Nephron progenitor cell (in vitro differentiated cells): ENCODE results near the gene TANC2.

Experiments
- DNase-seq: peaks from one replicate; pipeline ENCODE4 v3.0.0; 2021
- H3K27ac Mint-ChIP-seq: 2 replicates; pipeline ENCODE4 v1.8.0; 2021; ENCODE audit warnings: mild to moderate bottlenecking, moderate library complexity, mixed read lengths
- H3K27me3 Mint-ChIP-seq: 2 replicates; pipeline ENCODE4 v1.8.0; 2021; ENCODE audit warnings: mild to moderate bottlenecking, low read depth, mixed read lengths; ENCODE audit not compliant: poor library complexity
- H3K36me3 Mint-ChIP-seq: 2 replicates; pipeline ENCODE4 v1.8.0; 2021; ENCODE audit warnings: low read depth, mixed read lengths
- H3K4me1 Mint-ChIP-seq: 2 replicates; pipeline ENCODE4 v1.8.0; 2021; ENCODE audit warnings: mixed read lengths
- H3K4me3 Mint-ChIP-seq: 2 replicates; pipeline ENCODE4 v1.8.0; 2021; ENCODE audit warnings: mild to moderate bottlenecking, moderate library complexity, mixed read lengths
- H3K9me3 Mint-ChIP-seq: 2 replicates; pipeline ENCODE4 v1.8.0; 2021; ENCODE audit warnings: mild to moderate bottlenecking, moderate library complexity, mixed read lengths
- TF ChIP-seq, protein P1 (sequence below): fragments of 200-600 bp; sonication (generic); IDR thresholded peaks from 2 replicates; pipeline ENCODE4 v1.5.0; 2021; ENCODE audit warnings: antibody characterized with exemption

Gene TANC2

DNA sequence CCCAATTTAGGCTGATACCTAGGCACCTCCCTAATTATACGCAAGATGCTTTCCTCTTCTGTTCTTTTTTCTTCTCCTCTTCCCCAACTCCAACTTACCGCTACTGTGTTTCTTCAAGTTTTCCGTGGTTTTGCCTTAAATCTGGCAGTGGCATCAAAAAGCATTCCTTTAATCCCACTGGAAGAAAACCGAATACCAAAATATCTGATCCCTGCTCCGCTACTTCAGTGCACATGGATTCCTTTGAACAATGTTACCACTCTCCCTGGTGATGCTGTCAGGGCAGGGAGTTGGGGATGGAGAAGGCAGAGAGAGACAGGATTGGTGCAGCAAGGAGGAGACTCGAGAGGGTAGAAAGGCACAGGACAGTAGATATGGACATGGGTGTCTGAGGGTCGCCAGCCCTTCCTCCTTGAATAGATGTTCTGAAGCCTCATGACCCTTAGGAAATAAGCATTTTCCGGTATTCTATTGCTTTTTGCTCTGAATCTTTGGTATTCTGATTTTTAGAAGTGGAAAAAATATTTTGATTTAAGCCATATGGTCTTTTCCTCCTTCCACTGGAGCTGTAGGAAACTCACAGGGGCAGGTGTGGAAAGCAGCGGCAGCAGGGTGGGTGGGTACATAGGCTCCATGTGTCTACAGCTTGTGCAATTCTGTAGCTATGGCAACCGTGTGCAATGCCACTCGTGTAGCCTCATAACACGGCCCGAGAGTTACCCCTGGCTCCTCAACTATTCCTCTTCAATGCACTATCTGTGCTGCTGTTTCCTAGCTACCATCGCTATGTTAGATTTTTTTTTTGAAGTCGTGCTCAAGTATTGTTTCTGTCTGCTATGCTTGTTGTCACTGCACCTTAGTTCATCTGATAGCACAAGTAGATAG, 32.3 kb upstream of the TANC2 start:
- Mint-ChIP-seq H3K36me3 (no peaks in the 10 kb centered on the region), H3K9me3 (peaks cover 15% of the 10 kb centered on the region), H3K4me1 (peaks cover 21% of the 10 kb centered on the region), H3K27me3 (peaks cover 15% of the 10 kb centered on the region), H3K4me3 (no peak overlapping the region), H3K27ac (no peak overlapping the region)
- TF ChIP-seq, protein P1, sequence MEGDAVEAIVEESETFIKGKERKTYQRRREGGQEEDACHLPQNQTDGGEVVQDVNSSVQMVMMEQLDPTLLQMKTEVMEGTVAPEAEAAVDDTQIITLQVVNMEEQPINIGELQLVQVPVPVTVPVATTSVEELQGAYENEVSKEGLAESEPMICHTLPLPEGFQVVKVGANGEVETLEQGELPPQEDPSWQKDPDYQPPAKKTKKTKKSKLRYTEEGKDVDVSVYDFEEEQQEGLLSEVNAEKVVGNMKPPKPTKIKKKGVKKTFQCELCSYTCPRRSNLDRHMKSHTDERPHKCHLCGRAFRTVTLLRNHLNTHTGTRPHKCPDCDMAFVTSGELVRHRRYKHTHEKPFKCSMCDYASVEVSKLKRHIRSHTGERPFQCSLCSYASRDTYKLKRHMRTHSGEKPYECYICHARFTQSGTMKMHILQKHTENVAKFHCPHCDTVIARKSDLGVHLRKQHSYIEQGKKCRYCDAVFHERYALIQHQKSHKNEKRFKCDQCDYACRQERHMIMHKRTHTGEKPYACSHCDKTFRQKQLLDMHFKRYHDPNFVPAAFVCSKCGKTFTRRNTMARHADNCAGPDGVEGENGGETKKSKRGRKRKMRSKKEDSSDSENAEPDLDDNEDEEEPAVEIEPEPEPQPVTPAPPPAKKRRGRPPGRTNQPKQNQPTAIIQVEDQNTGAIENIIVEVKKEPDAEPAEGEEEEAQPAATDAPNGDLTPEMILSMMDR, result no peak
- no peak for DNase-seq

DNA sequence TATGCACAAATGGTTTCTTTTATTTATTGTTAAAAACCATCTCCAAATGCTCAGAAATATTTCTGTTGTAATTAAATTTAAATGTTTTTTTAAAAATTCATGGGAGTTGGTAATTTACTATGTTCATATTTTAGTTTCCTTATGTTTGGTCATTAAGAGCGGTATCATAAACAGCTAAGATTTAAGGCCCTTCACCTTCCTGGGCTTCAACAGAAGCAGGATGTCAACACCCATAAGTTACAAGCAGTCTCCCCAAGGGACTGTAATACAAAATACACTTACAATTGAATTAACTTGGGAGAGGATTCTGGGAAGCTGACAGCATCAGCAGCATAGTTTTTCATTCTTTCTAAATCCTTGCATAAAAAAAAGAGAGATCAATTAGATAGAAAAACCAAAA, 30.9 kb upstream of the TANC2 start:
- no peak for DNase-seq
- Mint-ChIP-seq H3K27me3 (peaks cover 12% of the 10 kb centered on the region), H3K9me3 (peaks cover 28% of the 10 kb centered on the region), H3K4me1 (peaks cover 21% of the 10 kb centered on the region), H3K4me3 (no peak overlapping the region), H3K27ac (no peak overlapping the region), H3K36me3 (no peaks in the 10 kb centered on the region)
- TF ChIP-seq, protein P1, result no peak

DNA sequence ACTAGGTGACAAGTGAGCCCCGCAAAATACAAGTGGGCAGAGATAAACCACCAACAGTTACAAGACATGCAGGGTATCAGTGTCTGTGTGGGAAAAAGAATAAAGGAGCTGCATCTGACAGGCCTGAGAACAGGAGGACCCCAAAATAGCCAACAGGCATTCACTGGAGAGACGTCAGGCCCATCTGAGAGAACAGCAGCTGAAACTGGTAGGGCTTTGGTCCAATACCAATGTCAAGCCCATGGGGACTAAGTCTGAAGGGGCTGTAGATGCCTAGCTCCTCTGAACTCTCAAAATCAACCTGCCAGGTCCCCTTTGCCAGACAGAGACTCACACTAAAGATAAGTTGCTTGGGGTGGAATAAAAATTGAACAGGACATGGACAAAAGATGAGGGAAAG, 30.5 kb upstream of the TANC2 start:
- H3K27ac Mint-ChIP-seq, result peak overlapping the region; percentile 55
- H3K27me3 Mint-ChIP-seq, result peaks cover 12% of the 10 kb centered on the region
- H3K36me3 Mint-ChIP-seq, result no peaks in the 10 kb centered on the region
- H3K4me1 Mint-ChIP-seq, result peaks cover 21% of the 10 kb centered on the region
- TF ChIP-seq, protein P1, result no peak
- peaks cover 30% of the 10 kb centered on the region for H3K9me3 Mint-ChIP-seq
- no peak for DNase-seq
- no peak overlapping the region for H3K4me3 Mint-ChIP-seq

DNA sequence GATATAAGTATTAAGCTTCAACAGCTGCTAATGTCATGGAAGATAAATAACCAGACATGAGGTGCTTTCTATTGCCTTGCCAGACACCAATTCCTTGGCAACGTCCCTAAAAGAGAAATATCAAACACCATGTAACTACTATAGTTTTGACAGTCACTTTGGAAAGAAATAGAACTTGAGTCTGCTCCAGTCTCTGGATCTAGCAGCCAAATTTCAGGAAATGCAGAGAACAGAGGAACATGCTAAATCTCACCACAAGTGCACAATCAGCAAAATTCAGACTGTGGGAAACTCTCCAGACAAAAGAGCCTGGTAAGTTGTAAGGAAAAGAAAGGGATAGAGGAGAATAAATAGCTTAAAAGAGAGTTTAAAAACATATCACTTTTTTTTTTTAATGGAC, 28.4 kb upstream of the TANC2 start:
- TF ChIP-seq, protein P1, result no peak
- H3K36me3 Mint-ChIP-seq, result peaks cover 7% of the 10 kb centered on the region
- peaks cover 21% of the 10 kb centered on the region for H3K4me1 Mint-ChIP-seq
- DNase-seq, result no peak
- peaks cover 44% of the 10 kb centered on the region for H3K9me3 Mint-ChIP-seq
- no peak overlapping the region for H3K4me3 Mint-ChIP-seq
- H3K27ac Mint-ChIP-seq, result no peak overlapping the region
- peaks cover 12% of the 10 kb centered on the region for H3K27me3 Mint-ChIP-seq

DNA sequence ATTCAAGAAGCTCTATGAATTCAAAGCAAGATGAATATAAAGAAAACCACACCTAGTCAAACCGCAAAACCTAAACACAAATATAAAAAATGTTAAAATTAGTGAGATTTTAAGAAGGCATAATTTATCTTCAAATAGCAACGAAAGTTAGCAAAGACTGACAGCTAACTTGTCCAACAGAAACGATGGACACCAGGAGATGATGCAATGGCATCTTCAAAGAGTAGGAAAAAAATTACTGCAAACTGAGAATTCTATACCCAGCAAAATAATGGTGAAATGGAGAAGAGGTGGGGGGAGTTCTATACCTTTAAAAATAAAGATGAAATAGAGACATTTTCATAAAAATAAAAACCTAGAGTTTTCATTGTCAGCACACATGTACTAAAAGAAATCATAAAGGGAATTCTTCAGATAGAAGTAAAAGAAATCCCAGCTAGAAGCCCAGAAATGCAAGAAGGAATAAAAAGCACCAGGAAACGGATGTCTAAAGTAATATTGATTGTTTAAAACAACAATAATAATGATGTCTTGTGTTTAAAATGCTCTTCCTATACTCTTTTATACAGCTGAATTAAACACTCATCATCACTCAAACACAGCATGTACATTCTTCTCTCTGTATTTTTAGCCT, 24.6 kb upstream of the TANC2 start:
- DNase-seq, result no peak
- Mint-ChIP-seq H3K9me3 (peaks cover 40% of the 10 kb centered on the region), H3K36me3 (peaks cover 7% of the 10 kb centered on the region), H3K4me1 (no peaks in the 10 kb centered on the region), H3K4me3 (no peak overlapping the region), H3K27me3 (peaks cover 8% of the 10 kb centered on the region), H3K27ac (no peak overlapping the region)
- TF ChIP-seq, protein P1, result no peak
